Hepatocyte (in vitro differentiated cells): Measurements from ENCODE around the gene PDHB. TPM values are rescaled to one million over a fixed set of nuclear protein-coding genes. Genes with fewer than 3 reads are reported as not detected.

Experiments used
- DNase-seq: peaks from one replicate; pipeline ENCODE4 v3.0.0-alpha.2; 2016; ENCODE audit warnings: low spot score
- H2AFZ ChIP-seq: fragments of 200-600 bp; sonication (generic); 2 replicates; pipeline ENCODE4 v1.6.0; 2016; ENCODE audit warnings: antibody characterized with exemption, mild to moderate bottlenecking
- H3K27ac ChIP-seq: fragments of 200-600 bp; sonication (generic); 2 replicates; pipeline ENCODE4 v1.5.1; 2016; ENCODE audit warnings: mild to moderate bottlenecking
- H3K27me3 ChIP-seq: fragments of 200-600 bp; sonication (generic); 2 replicates; pipeline ENCODE4 v1.6.1; 2016
- H3K36me3 ChIP-seq: fragments of 200-600 bp; sonication (generic); replicated peaks from 2 replicates; pipeline ENCODE4 v1.5.1; 2016; ENCODE audit warnings: low read depth; ENCODE audit not compliant: insufficient read depth
- H3K4me1 ChIP-seq: fragments of 200-600 bp; sonication (generic); 2 replicates; pipeline ENCODE4 v1.5.1; 2016; ENCODE audit warnings: mild to moderate bottlenecking, moderate library complexity; ENCODE audit not compliant: insufficient read depth
- H3K4me2 ChIP-seq: fragments of 200-600 bp; sonication (generic); 2 replicates; pipeline ENCODE4 v1.6.0; 2016
- H3K4me3 ChIP-seq: fragments of 200-600 bp; sonication (generic); 2 replicates; pipeline ENCODE4 v1.5.1; 2016; ENCODE audit warnings: mild to moderate bottlenecking
- H3K79me2 ChIP-seq: fragments of 200-600 bp; sonication (generic); 2 replicates; pipeline ENCODE4 v1.6.0; 2017; ENCODE audit warnings: mild to moderate bottlenecking
- H3K9me2 ChIP-seq: fragments of 200-600 bp; sonication (generic); replicated peaks from 2 replicates; pipeline ENCODE4 v1.6.0; 2017; ENCODE audit warnings: mild to moderate bottlenecking; ENCODE audit not compliant: insufficient read depth
- H3K9me3 ChIP-seq: fragments of 200-600 bp; sonication (generic); 2 replicates; pipeline ENCODE4 v1.5.1; 2016; ENCODE audit warnings: low read depth, mild to moderate bottlenecking
- H4K20me1 ChIP-seq: fragments of 200-600 bp; sonication (generic); 2 replicates; pipeline ENCODE4 v1.6.0; 2016; ENCODE audit warnings: mild to moderate bottlenecking; ENCODE audit not compliant: insufficient read depth, poor library complexity, severe bottlenecking
- EZH2 ChIP-seq: fragments of 200-600 bp; sonication (generic); IDR thresholded peaks from 2 replicates; pipeline ENCODE4 v1.6.1; 2016; ENCODE audit warnings: antibody characterized with exemption, mild to moderate bottlenecking, borderline replicate concordance
- EZH2phosphoT487 ChIP-seq: fragments of 200-600 bp; sonication (generic); IDR thresholded peaks from one replicate; pipeline ENCODE4 v1.6.1; 2018; ENCODE audit warnings: antibody characterized with exemption, mild to moderate bottlenecking, low read depth, moderate library complexity; ENCODE audit not compliant: unreplicated experiment, severe bottlenecking
- WGBS: methylation state at CpG from one replicate; pipeline ENCODE4 v1.1.6; 2016; ENCODE audit warnings: low lambda C conversion rate; ENCODE audit errors: missing lambda C conversion rate; 5-methylcytosine and 5-hydroxymethylcytosine counted together
- polyA plus RNA-seq: library from polyadenylated mRNA; unstranded; fragments of >200 nt; fragmentation: Nextera tagmentation; extraction: Ambion mirVana; gene quantifications from 2 replicates; pipeline ENCODE4 v1.2.1, GENCODE V29; 2016
- total RNA-seq: library from RNA; depleted of rRNA; stranded (reverse); fragments of >200 nt; gene quantifications from 2 replicates; pipeline ENCODE4 v1.2.3, GENCODE V29; 2014
- TF ChIP-seq, protein P1 (sequence below): fragments of 200-600 bp; sonication (generic); IDR thresholded peaks from 2 replicates; pipeline ENCODE4 v1.5.1; 2016; ENCODE audit warnings: antibody characterized with exemption, mild to moderate bottlenecking; ENCODE audit not compliant: poor library complexity

Gene PDHB
- total and polyA plus RNA-seq, 2 experiments from 2014 or later = 119 to 150 TPM

DNA sequence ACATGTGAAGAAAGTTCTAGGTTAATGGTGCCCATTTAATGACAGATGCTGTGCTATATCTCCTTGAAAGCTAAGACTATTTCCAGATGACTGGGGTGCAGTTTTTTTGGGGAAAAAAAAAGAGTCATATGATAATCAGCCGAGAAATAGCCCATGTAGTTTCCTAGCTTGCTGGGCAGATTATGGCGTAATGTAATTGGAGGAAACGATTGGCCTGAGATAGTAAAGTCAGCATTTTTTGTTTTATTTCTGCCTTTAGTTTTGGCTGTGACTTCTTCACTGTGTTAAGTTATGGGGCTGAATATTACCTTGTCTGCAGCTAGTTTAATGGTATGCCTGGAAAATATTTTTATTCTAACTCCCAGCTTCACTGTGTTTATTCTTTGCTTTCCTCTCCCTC lies 24.0 kb downstream of the PDHB start:
- no peaks in the 10 kb centered on the region for H3K9me2 ChIP-seq
- 89% methylated on average over 3 of the region's 3 CpGs for WGBS
- TF ChIP-seq EZH2 (no peak), EZH2phosphoT487 (no peak)
- TF ChIP-seq, protein P1, sequence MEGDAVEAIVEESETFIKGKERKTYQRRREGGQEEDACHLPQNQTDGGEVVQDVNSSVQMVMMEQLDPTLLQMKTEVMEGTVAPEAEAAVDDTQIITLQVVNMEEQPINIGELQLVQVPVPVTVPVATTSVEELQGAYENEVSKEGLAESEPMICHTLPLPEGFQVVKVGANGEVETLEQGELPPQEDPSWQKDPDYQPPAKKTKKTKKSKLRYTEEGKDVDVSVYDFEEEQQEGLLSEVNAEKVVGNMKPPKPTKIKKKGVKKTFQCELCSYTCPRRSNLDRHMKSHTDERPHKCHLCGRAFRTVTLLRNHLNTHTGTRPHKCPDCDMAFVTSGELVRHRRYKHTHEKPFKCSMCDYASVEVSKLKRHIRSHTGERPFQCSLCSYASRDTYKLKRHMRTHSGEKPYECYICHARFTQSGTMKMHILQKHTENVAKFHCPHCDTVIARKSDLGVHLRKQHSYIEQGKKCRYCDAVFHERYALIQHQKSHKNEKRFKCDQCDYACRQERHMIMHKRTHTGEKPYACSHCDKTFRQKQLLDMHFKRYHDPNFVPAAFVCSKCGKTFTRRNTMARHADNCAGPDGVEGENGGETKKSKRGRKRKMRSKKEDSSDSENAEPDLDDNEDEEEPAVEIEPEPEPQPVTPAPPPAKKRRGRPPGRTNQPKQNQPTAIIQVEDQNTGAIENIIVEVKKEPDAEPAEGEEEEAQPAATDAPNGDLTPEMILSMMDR = no peak
- no peak overlapping the region for H3K4me3 ChIP-seq
- H3K9me3 ChIP-seq = no peaks in the 10 kb centered on the region
- no peak for DNase-seq
- H2AFZ ChIP-seq = no peak overlapping the region
- no peaks in the 10 kb centered on the region for H3K36me3 ChIP-seq
- H3K4me2 ChIP-seq = no peak overlapping the region
- H3K4me1 ChIP-seq = no peaks in the 10 kb centered on the region
- H3K27me3 ChIP-seq = no peaks in the 10 kb centered on the region
- no peaks in the 10 kb centered on the region for H4K20me1 ChIP-seq
- H3K27ac ChIP-seq = no peak overlapping the region
- H3K79me2 ChIP-seq = no peaks in the 10 kb centered on the region

DNA sequence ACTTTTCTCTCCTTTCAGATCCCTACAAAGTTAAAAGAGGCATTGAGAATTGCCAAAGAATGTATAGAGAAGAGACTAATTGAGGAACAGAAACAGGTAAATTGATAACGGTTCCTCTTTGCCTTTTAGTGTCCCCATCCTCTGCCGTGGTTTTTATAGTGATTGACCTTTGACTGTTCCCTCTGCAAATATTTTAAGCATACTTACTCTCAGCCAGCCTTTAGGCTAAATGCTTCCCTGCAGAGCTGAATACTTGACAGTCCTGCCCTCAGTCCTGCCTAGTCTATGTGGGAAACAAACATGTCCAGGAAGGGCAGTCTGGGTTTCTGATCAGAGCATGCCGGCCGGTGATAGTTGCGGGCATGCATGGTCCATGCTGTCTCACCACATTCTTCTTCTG lies 24.7 kb downstream of the PDHB start:
- 55% methylated on average over 5 of the region's 5 CpGs for WGBS
- DNase-seq = no peak
- H3K9me3 ChIP-seq = no peaks in the 10 kb centered on the region
- H3K36me3 ChIP-seq = no peaks in the 10 kb centered on the region
- no peaks in the 10 kb centered on the region for H3K79me2 ChIP-seq
- TF ChIP-seq EZH2 (no peak), EZH2phosphoT487 (no peak)
- TF ChIP-seq, protein P1 = no peak
- H3K27me3 ChIP-seq = no peaks in the 10 kb centered on the region
- H3K27ac ChIP-seq = no peak overlapping the region
- no peak overlapping the region for H3K4me3 ChIP-seq
- no peaks in the 10 kb centered on the region for H4K20me1 ChIP-seq
- no peak overlapping the region for H2AFZ ChIP-seq
- H3K9me2 ChIP-seq = no peaks in the 10 kb centered on the region
- no peaks in the 10 kb centered on the region for H3K4me1 ChIP-seq
- H3K4me2 ChIP-seq = no peak overlapping the region

DNA sequence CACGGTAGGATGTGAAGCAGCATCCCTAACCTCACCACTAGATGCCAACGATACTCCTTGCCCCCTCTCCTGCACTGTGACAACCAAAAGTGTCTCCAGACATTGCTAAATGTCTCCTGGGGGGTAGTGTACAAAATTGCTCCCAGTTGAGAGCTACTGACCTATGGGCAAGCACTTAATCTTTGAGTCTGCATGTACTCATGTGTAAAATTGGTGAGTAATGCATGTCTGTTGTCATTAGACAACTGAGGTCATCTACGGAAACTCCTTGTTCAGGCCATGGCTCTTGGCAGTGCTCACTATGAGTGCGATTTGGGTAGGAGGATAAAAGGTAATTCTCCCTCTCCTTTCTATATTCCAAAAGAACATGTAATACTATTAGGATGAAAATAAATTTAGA lies 29.2 kb downstream of the PDHB start:
- TF ChIP-seq, protein P1 = no peak
- TF ChIP-seq EZH2 (no peak), EZH2phosphoT487 (no peak)
- no peaks in the 10 kb centered on the region for H3K36me3 ChIP-seq
- no peaks in the 10 kb centered on the region for H4K20me1 ChIP-seq
- H3K79me2 ChIP-seq = no peaks in the 10 kb centered on the region
- 86% methylated on average over 4 of the region's 4 CpGs for WGBS
- H3K9me3 ChIP-seq = no peaks in the 10 kb centered on the region
- no peaks in the 10 kb centered on the region for H3K9me2 ChIP-seq
- no peak for DNase-seq
- H3K27ac ChIP-seq = no peak overlapping the region
- H3K27me3 ChIP-seq = no peaks in the 10 kb centered on the region
- no peak overlapping the region for H3K4me3 ChIP-seq
- no peaks in the 10 kb centered on the region for H3K4me1 ChIP-seq
- no peak overlapping the region for H3K4me2 ChIP-seq
- no peak overlapping the region for H2AFZ ChIP-seq

DNA sequence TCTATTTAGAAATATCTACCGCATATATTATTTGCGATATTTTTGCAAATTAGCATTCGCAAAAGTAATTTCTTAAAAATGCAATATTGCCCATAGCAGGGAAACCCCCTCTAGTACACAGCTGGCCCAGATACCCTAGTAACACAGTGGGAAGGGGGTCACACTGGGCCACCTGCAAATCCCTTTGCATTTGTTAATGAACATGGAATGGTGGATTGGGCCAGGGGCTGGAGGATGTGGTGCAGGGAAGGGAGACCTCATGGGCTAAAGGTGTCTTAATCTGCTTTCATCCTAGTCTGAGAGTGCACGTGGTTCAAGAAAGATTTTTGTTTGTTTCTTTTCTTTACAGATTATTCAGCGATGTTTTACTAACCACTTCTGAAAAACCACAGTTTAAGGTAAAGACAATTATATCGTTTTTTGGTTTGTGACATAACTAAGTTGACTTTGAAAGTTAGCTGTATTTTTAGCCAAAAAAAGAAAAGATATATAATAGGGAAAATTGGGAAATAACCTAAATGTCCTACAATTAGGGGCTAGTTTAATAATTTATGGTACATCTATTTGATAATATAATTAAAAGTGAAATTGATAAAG lies 30.0 kb downstream of the PDHB start:
- Histone ChIP-seq H3K4me3 (no peak overlapping the region), H3K27ac (no peak overlapping the region), H3K27me3 (no peaks in the 10 kb centered on the region), H3K79me2 (no peaks in the 10 kb centered on the region), H4K20me1 (no peaks in the 10 kb centered on the region), H3K4me2 (no peak overlapping the region), H3K36me3 (no peaks in the 10 kb centered on the region), H2AFZ (no peak overlapping the region), H3K9me2 (no peaks in the 10 kb centered on the region), H3K4me1 (no peaks in the 10 kb centered on the region), H3K9me3 (no peaks in the 10 kb centered on the region)
- no peak for TF ChIP-seq EZH2phosphoT487
- TF ChIP-seq, protein P1 = no peak
- TF ChIP-seq EZH2 = no peak
- DNase-seq = no peak
- WGBS = 86% methylated on average over 6 of the region's 6 CpGs
